Measurements from ENCODE around the gene IL1RL2. TPM values are rescaled to one million over a fixed set of nuclear protein-coding genes. Genes with fewer than 3 reads are reported as not detected.

Gene IL1RL2
- total and polyA plus RNA-seq, 2 of the 8 experiments (the other 6 are each of a cell fraction or from before 2014, with no cell fraction given): not detected

GRCh38 chr2:102138331-102138730 is 48.5 kb upstream of the IL1RL2 start:
- H2AFZ ChIP-seq (ENCODE audit: low read length): no peak overlapping the region
- no peak for DNase-seq (ENCODE audit: low read depth in 1 of 2, low spot score in 2 of 2)
- H3K36me3 ChIP-seq (ENCODE audit: control insufficient read depth in 2 of 4, insufficient read depth in 4 of 4, low read length in 3 of 4): no peaks in the 10 kb centered on the region
- no peak overlapping the region for H3K9ac ChIP-seq (replicated peaks in 1 of 4; ENCODE audit: extremely low read depth in 1 of 4, low read depth in 3 of 4, low read length in 3 of 4)
- H3K27me3 ChIP-seq (replicated peaks in 1 of 4; ENCODE audit: control insufficient read depth in 3 of 4, extremely low read depth in 1 of 4, insufficient read depth in 3 of 4, low read length in 3 of 4): peaks cover 1 to 26% (median 17%) of the 10 kb centered on the region in 4 experiments
- H2BK120ac ChIP-seq (replicated peaks; ENCODE audit: low read depth, low read length): no peak overlapping the region
- WGBS, 2 experiments (ENCODE audit: extremely low coverage in 1 of 2, insufficient coverage in 1 of 2, insufficient read length in 1 of 2, insufficient replicate concordance in 2 of 2, low coverage in 1 of 2, low lambda C conversion rate in 2 of 2, missing lambda C conversion rate in 1 of 2): 91 to 100% methylated on average over 1 to 4 of the region's 4 CpGs
- no peak overlapping the region for H2BK15ac ChIP-seq (ENCODE audit: low read length)
- TF ChIP-seq RXRA (IDR thresholded peaks at IDR 0.05; ENCODE audit: insufficient read depth, low read depth, low read length) (no peak), ZNF274 (IDR thresholded peaks at IDR 0.05; ENCODE audit: borderline replicate concordance, extremely low read depth, low read length) (no peak), FOSL1 (IDR thresholded peaks at IDR 0.05; ENCODE audit: insufficient read depth, low read depth, low read length) (no peak), TAF1 (IDR thresholded peaks at IDR 0.05; ENCODE audit: low read depth, low read length) (no peak), KDM1A (IDR thresholded peaks at IDR 0.05; ENCODE audit: borderline replicate concordance, low read length) (no peak), SIX5 (IDR thresholded peaks at IDR 0.05; ENCODE audit: low read depth, low read length) (no peak), RNF2 (IDR thresholded peaks at IDR 0.05; ENCODE audit: borderline replicate concordance, low read depth, low read length, missing control alignments, poor library complexity, severe bottlenecking) (no peak), SRF (IDR thresholded peaks at IDR 0.05; ENCODE audit: low read depth, low read length) (no peak), TCF12 (IDR thresholded peaks at IDR 0.05; ENCODE audit: low read depth, low read length) (no peak)
- H3K4me2 ChIP-seq (ENCODE audit: insufficient read depth in 1 of 2, low read depth in 2 of 2, low read length in 2 of 2): no peak overlapping the region
- H3K18ac ChIP-seq (ENCODE audit: extremely low read depth, low read length): no peak overlapping the region
- H3K4me3 ChIP-seq (ENCODE audit: extremely low read depth in 1 of 4, insufficient read depth in 2 of 4, low read depth in 3 of 4, low read length in 4 of 4): no peak overlapping the region
- no peak overlapping the region for H3K56ac ChIP-seq (replicated peaks; ENCODE audit: insufficient read length, low read depth, low read length)
- H2BK12ac ChIP-seq (ENCODE audit: low read depth, low read length): no peak overlapping the region
- H3K4me1 ChIP-seq (replicated peaks in 1 of 4; ENCODE audit: control insufficient read depth in 3 of 4, insufficient read depth in 4 of 4, low read length in 3 of 4): peaks cover 0 to 7% (median under 1%) of the 10 kb centered on the region in 4 experiments; a peak in 4 of 7 replicates
- H3K23ac ChIP-seq (ENCODE audit: insufficient read length): no peak overlapping the region
- H3K23me2 ChIP-seq (ENCODE audit: low read depth, low read length): peaks cover 4% of the 10 kb centered on the region
- H4K20me1 ChIP-seq (replicated peaks in 1 of 2; ENCODE audit: control insufficient read depth in 1 of 2, insufficient read depth in 2 of 2, low read length in 2 of 2): no peaks in the 10 kb centered on the region
- no peaks in the 10 kb centered on the region for H3K79me1 ChIP-seq (ENCODE audit: low read depth, low read length)
- ChIA-PET POLR2A (ENCODE audit: partially characterized antibody) (no interaction called here), CTCF (ENCODE audit: partially characterized antibody) (interaction anchor here (1.0 kb wide), 1 partner anchor 102 kb away, joined by 3 read pairs; no protein-coding TSS in a partner anchor)
- H4K91ac ChIP-seq (replicated peaks; ENCODE audit: insufficient read length, low read length): no peak overlapping the region
- no peak overlapping the region for H3K14ac ChIP-seq (ENCODE audit: insufficient read length)
- H3K4ac ChIP-seq (replicated peaks; ENCODE audit: insufficient read length, low read depth, low read length): no peak overlapping the region
- H2BK20ac ChIP-seq (ENCODE audit: low read length): no peak overlapping the region
- H3K79me2 ChIP-seq (ENCODE audit: control insufficient read depth in 1 of 2, insufficient read depth in 2 of 2, low read length in 2 of 2): no peaks in the 10 kb centered on the region
- H4K8ac ChIP-seq (ENCODE audit: extremely low read depth, insufficient read depth, low read length): no peak overlapping the region
- no peak overlapping the region for H4K5ac ChIP-seq (ENCODE audit: insufficient read length, low read depth, low read length)
- no peak overlapping the region for H2AK5ac ChIP-seq (ENCODE audit: low read depth, low read length)
- H2BK5ac ChIP-seq (ENCODE audit: low read depth, low read length): no peak overlapping the region
- no peaks in the 10 kb centered on the region for H3K9me3 ChIP-seq (ENCODE audit: insufficient read depth in 2 of 2, low read depth in 1 of 2, low read length in 1 of 2)
- FAIRE-seq: no peak
- no peak overlapping the region for H3K27ac ChIP-seq (ENCODE audit: low read depth, low read length)
